GM06990 (cell line): ENCODE results near the gene TRIM72.
A peak's percentile ranks its signal among the peaks of the same experiment; 100 is the strongest.

ENCODE experiments used
- DNase-seq: peaks from one replicate; pipeline ENCODE4 v3.0.0-alpha.2; 2011; ENCODE audit not compliant: insufficient read length; ENCODE audit errors: extremely low read depth
- H3K27me3 ChIP-seq: replicated peaks from 2 replicates; pipeline ENCODE4 v1.6.0; 2011; ENCODE audit warnings: low read length; ENCODE audit not compliant: control insufficient read depth, insufficient read depth
- H3K36me3 ChIP-seq: 2 replicates; pipeline ENCODE4 v1.5.1; 2011; ENCODE audit warnings: low read length; ENCODE audit not compliant: control insufficient read depth, insufficient read depth
- H3K4me3 ChIP-seq: replicated peaks from 2 replicates; pipeline ENCODE4 v1.5.1; 2011; ENCODE audit warnings: low read depth, mild to moderate bottlenecking, control low read depth, low read length
- CTCF ChIP-seq: IDR thresholded peaks from 2 replicates; pipeline ENCODE4 v1.5.1; 2011; ENCODE audit warnings: low read length, control low read depth, mild to moderate bottlenecking, inconsistent platforms; ENCODE audit not compliant: insufficient read depth, poor library complexity, severe bottlenecking

TRIM72 gene

GRCh38 chr16:31213342-31213741 lies 577 bp upstream of the TRIM72 start:
- Histone ChIP-seq H3K4me3 (no peak overlapping the region), H3K36me3 (no peaks in the 10 kb centered on the region), H3K27me3 (peaks cover 3% of the 10 kb centered on the region)
- no peak for TF ChIP-seq CTCF
- no peak for DNase-seq

GRCh38 chr16:31214708-31215286 lies 878 bp downstream of the TRIM72 start:
- no peak for DNase-seq
- H3K4me3 ChIP-seq = no peak overlapping the region
- no peaks in the 10 kb centered on the region for H3K36me3 ChIP-seq
- peaks cover 3% of the 10 kb centered on the region for H3K27me3 ChIP-seq
- no peak for TF ChIP-seq CTCF

GRCh38 chr16:31215287-31216162 lies 1.6 kb downstream of the TRIM72 start:
- H3K4me3 ChIP-seq = peak overlapping the region; percentile 31
- TF ChIP-seq CTCF = no peak
- DNase-seq = no peak
- peaks cover 3% of the 10 kb centered on the region for H3K27me3 ChIP-seq
- H3K36me3 ChIP-seq = no peaks in the 10 kb centered on the region

- TF ChIP-seq CTCF = no peak
- Histone ChIP-seq H3K36me3 (no peaks in the 10 kb centered on the region), H3K4me3 (no peak within 1 kb of the TSS), H3K27me3 (peaks cover 3% of the 10 kb centered on the region)
- no peak for DNase-seq
These were observed 2.7 kb downstream of the TRIM72 start, which contains the start of gene PYDC1 for GRCh38 chr16:31216422-31217135. TSS of gene PYDC1 (minus strand) at chr16:31217135. CDS start at chr16:31217028, 107 bp downstream.

- no peak overlapping the region for H3K4me3 ChIP-seq
- DNase-seq = no peak
These were observed 3.2 kb downstream of the TRIM72 start for GRCh38 chr16:31217136-31217530.

More at GRCh38 chr16:31217136-31217530, 3.2 kb downstream of the TRIM72 start:
- Histone ChIP-seq H3K27me3 (peaks cover 3% of the 10 kb centered on the region), H3K36me3 (no peaks in the 10 kb centered on the region)
- TF ChIP-seq CTCF = no peak
